GM11168 (cell line): Measurements from ENCODE around the gene RPAP2.
"Not testable (repeated sequence)": the region's sequence is repeated elsewhere in the genome, so short reads cannot be mapped to it uniquely, and the experiment has no call there.

Source experiments
- in situ Hi-C: fragments of 300-500 bp; cut with MboI; formaldehyde crosslinking; loops from one replicate; pipeline ENCODE4 v1.12.0; 2022; ENCODE audit warnings: low sequenced_read_pairs; ENCODE audit not compliant: unreplicated experiment

Gene RPAP2

GRCh38 chr1:92367496-92367895, 68.6 kb downstream of the RPAP2 start:
- in situ Hi-C loops: no loop called here

- in situ Hi-C loops: no loop called here
Measured at GRCh38 chr1:92372164-92372563, 73.3 kb downstream of the RPAP2 start.

- in situ Hi-C loops: no loop called here
Measured at GRCh38 chr1:92374223-92374622, 75.4 kb downstream of the RPAP2 start.

GRCh38 chr1:92376345-92376744, 77.5 kb downstream of the RPAP2 start:
- in situ Hi-C loops: no loop called here

GRCh38 chr1:92377991-92378390, 79.1 kb downstream of the RPAP2 start:
- in situ Hi-C loops: not testable (repeated sequence)

- in situ Hi-C loops: no loop called here
Measured at GRCh38 chr1:92380867-92381266, 82.0 kb downstream of the RPAP2 start.

- in situ Hi-C loops: not testable (repeated sequence)
Measured at GRCh38 chr1:92393966-92394365, 95.1 kb downstream of the RPAP2 start.

- in situ Hi-C loops: no loop called here
Measured at GRCh38 chr1:92398519-92398918, 99.7 kb downstream of the RPAP2 start.

GRCh38 chr1:92399076-92399475, 100.2 kb downstream of the RPAP2 start:
- in situ Hi-C loops: no loop called here

- in situ Hi-C loops: no loop called here
Measured at GRCh38 chr1:92404661-92405060, 105.8 kb downstream of the RPAP2 start.

GRCh38 chr1:92408825-92409224, 110.0 kb downstream of the RPAP2 start:
- in situ Hi-C loops: no loop called here

GRCh38 chr1:92409946-92410549, 111.2 kb downstream of the RPAP2 start:
- in situ Hi-C loops: no loop called here

- in situ Hi-C loops: no loop called here
Measured at GRCh38 chr1:92410706-92411105, 111.8 kb downstream of the RPAP2 start.

- in situ Hi-C loops: no loop called here
Measured at GRCh38 chr1:92411511-92411910, 112.7 kb downstream of the RPAP2 start.

GRCh38 chr1:92419642-92420041, 120.8 kb downstream of the RPAP2 start:
- in situ Hi-C loops: no loop called here

GRCh38 chr1:92424381-92424780, 125.5 kb downstream of the RPAP2 start:
- in situ Hi-C loops: no loop called here

- in situ Hi-C loops: no loop called here
Measured at GRCh38 chr1:92425617-92426016, 126.8 kb downstream of the RPAP2 start.

- in situ Hi-C loops: no loop called here
Measured at GRCh38 chr1:92430030-92430429, 131.2 kb downstream of the RPAP2 start.

GRCh38 chr1:92434572-92434971, 135.7 kb downstream of the RPAP2 start:
- in situ Hi-C loops: not testable (repeated sequence)

GRCh38 chr1:92439291-92439690, 140.4 kb downstream of the RPAP2 start:
- in situ Hi-C loops: no loop called here

GRCh38 chr1:92441316-92441696, 142.4 kb downstream of the RPAP2 start:
- in situ Hi-C loops: no loop called here

- in situ Hi-C loops: no loop called here
Measured at GRCh38 chr1:92441697-92442342, 143.0 kb downstream of the RPAP2 start.
